ENCODE measurements around the gene BLOC1S3.
"Not testable (repeated sequence)": the region's sequence is repeated elsewhere in the genome, so short reads cannot be mapped to it uniquely, and the experiment has no call there.

The BLOC1S3 gene

DNA sequence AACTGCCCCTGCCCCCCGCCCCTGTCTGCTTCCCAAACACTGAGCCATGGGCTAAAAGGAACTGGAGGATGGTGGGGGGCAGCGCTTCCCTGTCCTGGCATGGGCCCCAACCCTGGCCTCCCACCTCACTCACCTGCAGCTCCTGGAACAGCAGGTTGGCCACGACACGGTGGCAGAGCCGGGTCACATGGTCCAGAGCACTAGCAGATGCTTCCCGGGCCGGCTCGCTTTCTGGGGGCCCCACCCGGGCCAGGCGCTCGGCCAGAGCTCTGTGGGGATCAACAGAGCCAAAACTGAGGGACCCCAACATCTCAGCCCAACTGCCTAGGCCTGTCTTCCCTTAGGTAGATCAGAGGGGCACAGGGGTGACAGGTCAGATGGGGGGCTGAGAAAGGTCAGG is 46.1 kb downstream of the BLOC1S3 start:
- no peak overlapping the region for H3K27ac Mint-ChIP-seq
- H3K36me3 Mint-ChIP-seq = no peaks in the 10 kb centered on the region
- no peaks in the 10 kb centered on the region for H3K9me3 Mint-ChIP-seq
- ATAC-seq (ENCODE audit: low read depth) (no peak), DNase-seq (ENCODE audit: low spot score in 2 of 2) (no peak)
- H3K4me1 Mint-ChIP-seq = no peaks in the 10 kb centered on the region
- H3K4me3 Mint-ChIP-seq = no peak overlapping the region
- peaks cover 21% of the 10 kb centered on the region for H3K27me3 Mint-ChIP-seq

DNA sequence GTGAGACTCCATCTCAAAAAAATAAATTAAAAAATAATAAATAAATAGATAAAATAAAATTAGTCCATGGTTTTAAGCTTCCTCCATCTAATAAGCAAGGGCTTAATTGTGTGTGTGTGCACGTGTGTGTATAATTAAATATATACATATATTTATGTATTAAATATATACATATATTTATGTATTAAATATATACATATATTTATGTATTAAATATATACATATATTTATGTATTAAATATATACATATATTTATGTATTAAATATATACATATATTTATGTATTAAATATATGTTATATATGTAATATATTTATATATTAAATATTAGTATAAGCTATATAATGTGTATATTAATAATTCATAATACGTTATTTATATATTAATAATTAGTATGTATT is 50.5 kb downstream of the BLOC1S3 start:
- ATAC-seq (ENCODE audit: low read depth); H3K36me3 Mint-ChIP-seq; H3K27ac Mint-ChIP-seq; H3K4me3 Mint-ChIP-seq; DNase-seq (ENCODE audit: low spot score in 2 of 2); H3K9me3 Mint-ChIP-seq; H3K4me1 Mint-ChIP-seq: not testable (repeated sequence)
- H3K27me3 Mint-ChIP-seq = peaks cover 18% of the 10 kb centered on the region

Data from memory B cell (primary cell).